ENCODE measurements around the gene TRPV6. TPM values are rescaled to one million over a fixed set of nuclear protein-coding genes. Genes with fewer than 3 reads are reported as not detected.

The TRPV6 gene
- total and polyA plus RNA-seq, 2 experiments from 2014 or later, result 3.5 to 3.7 TPM

GRCh38 chr7:142901426-142902259, 16.1 kb upstream of the TRPV6 start:
- Histone ChIP-seq H3K27me3 (no peaks in the 10 kb centered on the region), H3K4me1 (ENCODE audit: insufficient read depth) (no peaks in the 10 kb centered on the region), H3K9me2 (replicated peaks; ENCODE audit: insufficient read depth) (no peaks in the 10 kb centered on the region), H3K9me3 (ENCODE audit: low read depth) (peaks cover 9% of the 10 kb centered on the region), H3K27ac (no peak overlapping the region), H3K79me2 (no peaks in the 10 kb centered on the region), H3K4me2 (no peak overlapping the region), H4K20me1 (ENCODE audit: insufficient read depth, poor library complexity, severe bottlenecking) (no peaks in the 10 kb centered on the region), H2AFZ (no peak overlapping the region), H3K4me3 (no peak overlapping the region), H3K36me3 (replicated peaks; ENCODE audit: insufficient read depth, low read depth) (no peaks in the 10 kb centered on the region)
- TF ChIP-seq CTCF (IDR thresholded peaks at IDR 0.05; ENCODE audit: poor library complexity) (no peak), EZH2 (IDR thresholded peaks at IDR 0.05; ENCODE audit: borderline replicate concordance) (no peak), EZH2phosphoT487 (IDR thresholded peaks at IDR 0.05; ENCODE audit: low read depth, severe bottlenecking, unreplicated experiment) (no peak)
- no peak for DNase-seq (ENCODE audit: low spot score)
- WGBS (ENCODE audit: low lambda C conversion rate, missing lambda C conversion rate), result 69% methylated on average over 15 of the region's 15 CpGs

DNA sequence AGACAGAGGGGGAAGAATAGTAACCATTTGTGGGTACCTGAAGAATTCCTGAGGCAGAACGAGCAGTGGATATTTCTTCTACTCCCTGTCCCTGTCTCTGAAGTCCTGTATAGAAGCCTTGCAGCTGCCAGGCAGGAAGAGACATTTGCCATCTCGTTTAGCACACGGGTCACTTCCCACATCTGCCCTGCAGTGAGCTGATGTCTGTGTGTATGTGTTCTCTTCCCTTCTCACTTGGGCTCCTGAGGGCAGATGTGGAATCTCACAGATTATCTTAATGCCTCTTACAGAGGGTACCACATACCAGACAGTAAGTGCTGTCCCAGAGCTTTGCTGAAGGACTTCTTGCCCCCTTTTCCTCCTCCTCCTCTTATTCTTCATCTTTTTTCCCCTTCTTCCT, 14.1 kb upstream of the TRPV6 start:
- no peaks in the 10 kb centered on the region for H3K27me3 ChIP-seq
- H3K4me1 ChIP-seq (ENCODE audit: insufficient read depth), result peaks cover 16% of the 10 kb centered on the region
- no peak overlapping the region for H3K4me3 ChIP-seq
- DNase-seq (ENCODE audit: low spot score), result no peak
- TF ChIP-seq CTCF (IDR thresholded peaks at IDR 0.05; ENCODE audit: poor library complexity) (no peak), EZH2 (IDR thresholded peaks at IDR 0.05; ENCODE audit: borderline replicate concordance) (no peak), EZH2phosphoT487 (IDR thresholded peaks at IDR 0.05; ENCODE audit: low read depth, severe bottlenecking, unreplicated experiment) (no peak)
- H3K27ac ChIP-seq, result no peak overlapping the region
- H3K79me2 ChIP-seq, result no peaks in the 10 kb centered on the region
- H4K20me1 ChIP-seq (ENCODE audit: insufficient read depth, poor library complexity, severe bottlenecking), result no peaks in the 10 kb centered on the region
- no peaks in the 10 kb centered on the region for H3K36me3 ChIP-seq (replicated peaks; ENCODE audit: insufficient read depth, low read depth)
- H3K4me2 ChIP-seq, result no peak overlapping the region
- no peaks in the 10 kb centered on the region for H3K9me2 ChIP-seq (replicated peaks; ENCODE audit: insufficient read depth)
- H3K9me3 ChIP-seq (ENCODE audit: low read depth), result peaks cover 3% of the 10 kb centered on the region
- H2AFZ ChIP-seq, result no peak overlapping the region
- 66% methylated on average over 3 of the region's 3 CpGs for WGBS (ENCODE audit: low lambda C conversion rate, missing lambda C conversion rate)

- Histone ChIP-seq H3K27ac (no peak overlapping the region), H3K9me2 (replicated peaks; ENCODE audit: insufficient read depth) (no peaks in the 10 kb centered on the region), H3K36me3 (replicated peaks; ENCODE audit: insufficient read depth, low read depth) (no peaks in the 10 kb centered on the region), H3K79me2 (no peaks in the 10 kb centered on the region), H3K4me2 (no peak overlapping the region), H3K27me3 (no peaks in the 10 kb centered on the region), H3K4me3 (no peak overlapping the region), H4K20me1 (ENCODE audit: insufficient read depth, poor library complexity, severe bottlenecking) (no peaks in the 10 kb centered on the region), H3K9me3 (ENCODE audit: low read depth) (no peaks in the 10 kb centered on the region), H3K4me1 (ENCODE audit: insufficient read depth) (peaks cover 22% of the 10 kb centered on the region), H2AFZ (no peak overlapping the region)
- no peak for DNase-seq (ENCODE audit: low spot score)
- no peak for TF ChIP-seq EZH2phosphoT487 (IDR thresholded peaks at IDR 0.05; ENCODE audit: low read depth, severe bottlenecking, unreplicated experiment)
- no peak for TF ChIP-seq EZH2 (IDR thresholded peaks at IDR 0.05; ENCODE audit: borderline replicate concordance)
- no peak for TF ChIP-seq CTCF (IDR thresholded peaks at IDR 0.05; ENCODE audit: poor library complexity)
- WGBS (ENCODE audit: low lambda C conversion rate, missing lambda C conversion rate), result 54% methylated on average over 3 of the region's 3 CpGs
Observed at GRCh38 chr7:142898377-142899170, 13.0 kb upstream of the TRPV6 start.
